ENCODE measurements around the gene DPP6. TPM values are rescaled to one million over a fixed set of nuclear protein-coding genes. Genes with fewer than 3 reads are reported as not detected.

DPP6 gene
- total and polyA plus RNA-seq, 9 of the 15 experiments (the other 6 are each of a cell fraction or from before 2014, with no cell fraction given): not detected

DNA sequence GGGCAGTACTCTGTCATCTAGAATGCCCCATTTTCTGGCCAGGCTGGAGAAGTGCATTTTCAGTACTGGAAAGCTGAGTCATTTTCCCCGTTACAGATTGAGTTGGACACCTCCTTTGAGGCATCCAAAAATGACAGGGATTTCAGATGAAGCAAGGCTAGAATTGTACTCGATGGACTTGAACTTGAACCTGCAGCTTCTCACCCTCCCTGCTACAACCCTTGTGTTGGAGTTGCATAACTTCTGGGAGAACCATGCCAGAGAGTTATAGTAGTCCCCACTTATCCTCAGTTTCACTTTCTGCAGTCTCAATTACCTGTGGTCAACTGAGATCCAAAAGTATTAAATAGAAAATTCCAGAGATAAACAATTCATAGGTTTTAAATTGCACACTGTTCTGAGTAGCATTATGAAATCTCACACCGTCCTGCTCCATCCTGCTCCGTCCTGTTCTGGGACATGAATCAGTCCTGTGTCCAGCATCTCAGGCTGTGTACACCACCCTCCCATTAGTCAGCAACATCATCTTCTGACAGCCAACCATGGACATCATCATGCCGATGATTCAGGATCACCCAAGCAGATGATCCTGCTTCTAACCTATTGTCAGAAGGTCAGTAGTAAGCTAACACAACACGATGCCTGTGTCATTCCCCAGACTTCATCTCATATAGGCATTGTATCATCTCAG lies 363.7 kb downstream of the DPP6 start (continued):
- TF ChIP-seq FOXP1 (CRISPR knock-in tag; IDR thresholded peaks at IDR 0.05): no peak
- no peak for TF ChIP-seq TSC22D4 (tag; IDR thresholded peaks at IDR 0.05)
- TF ChIP-seq BRD4 (IDR thresholded peaks at IDR 0.05): no peak
- no peak for TF ChIP-seq E2F4 (CRISPR knock-in tag; IDR thresholded peaks at IDR 0.05; ENCODE audit: low read depth)
- TF ChIP-seq TARDBP (IDR thresholded peaks at IDR 0.05): no peak
- no peak for TF ChIP-seq MYC (IDR thresholded peaks at IDR 0.05; ENCODE audit: low read depth, low read length)
- no peak for TF ChIP-seq MYC (CRISPR knock-in tag; IDR thresholded peaks at IDR 0.05; ENCODE audit: borderline replicate concordance, low read depth)
- TF ChIP-seq ZBTB33 (CRISPR knock-in tag; IDR thresholded peaks at IDR 0.05): no peak
- no peak for TF ChIP-seq MTA2 (IDR thresholded peaks at IDR 0.05; ENCODE audit: low read depth)
